Neural progenitor cell (in vitro differentiated cells): ENCODE data around the gene PRSS3. TPM values are rescaled to one million over a fixed set of nuclear protein-coding genes. Genes with fewer than 3 reads are reported as not detected.
"Not testable (repeated sequence)": the region's sequence is repeated elsewhere in the genome, so short reads cannot be mapped to it uniquely, and the experiment has no call there.

ENCODE experiments used
- DNase-seq: peaks from one replicate; pipeline ENCODE4 v3.0.0-alpha.2; 2016; ENCODE audit warnings: low spot score
- H2AFZ ChIP-seq: fragments of 200-600 bp; sonication (generic); replicated peaks from 2 replicates; pipeline ENCODE4 v1.6.1; 2016; ENCODE audit warnings: antibody characterized with exemption
- H3F3A ChIP-seq: fragments of 200-600 bp; sonication (generic); 2 replicates; pipeline ENCODE4 v1.6.1; 2016; ENCODE audit warnings: antibody characterized with exemption, low read depth
- H3K27ac ChIP-seq: fragments of 200-600 bp; sonication (generic); 2 replicates; pipeline ENCODE4 v1.5.1; 2016; ENCODE audit warnings: mild to moderate bottlenecking
- H3K27me3 ChIP-seq: fragments of 200-600 bp; sonication (generic); 2 replicates; pipeline ENCODE4 v1.6.1; 2016; ENCODE audit warnings: mild to moderate bottlenecking, moderate library complexity
- H3K36me3 ChIP-seq: fragments of 200-600 bp; sonication (generic); 2 replicates; pipeline ENCODE4 v1.5.1; 2016
- H3K4me1 ChIP-seq: fragments of 200-600 bp; sonication (generic); 2 replicates; pipeline ENCODE4 v1.6.1; 2016; ENCODE audit warnings: mixed run types
- H3K4me2 ChIP-seq: fragments of 200-600 bp; sonication (generic); 2 replicates; pipeline ENCODE4 v1.6.1; 2016
- H3K4me3 ChIP-seq: fragments of 200-600 bp; sonication (generic); 2 replicates; pipeline ENCODE4 v1.5.1; 2016
- H3K79me2 ChIP-seq: fragments of 200-600 bp; sonication (generic); 2 replicates; pipeline ENCODE4 v1.6.1; 2016; ENCODE audit warnings: low read depth
- H3K9ac ChIP-seq: fragments of 200-600 bp; sonication (generic); 2 replicates; pipeline ENCODE4 v1.6.1; 2016
- H3K9me3 ChIP-seq: fragments of 200-600 bp; sonication (generic); 2 replicates; pipeline ENCODE4 v1.5.1; 2016; ENCODE audit warnings: low read depth
- H4K20me1 ChIP-seq: fragments of 200-600 bp; sonication (generic); 2 replicates; pipeline ENCODE4 v1.6.1; 2016; ENCODE audit warnings: low read depth
- H3K27ac Mint-ChIP-seq: 3 replicates; pipeline ENCODE4 v1.8.0; 2021; ENCODE audit warnings: mixed read lengths
- H3K27me3 Mint-ChIP-seq: 2 replicates; pipeline ENCODE4 v1.8.0; 2022; ENCODE audit warnings: low read depth, mild to moderate bottlenecking, inconsistent platforms, moderate library complexity, mixed read lengths; ENCODE audit not compliant: insufficient read depth
- H3K36me3 Mint-ChIP-seq: 3 replicates; pipeline ENCODE4 v1.8.0; 2021; ENCODE audit warnings: mixed read lengths
- H3K4me1 Mint-ChIP-seq: 3 replicates; pipeline ENCODE4 v1.8.0; 2021; ENCODE audit warnings: mixed read lengths
- H3K4me3 Mint-ChIP-seq: 3 replicates; pipeline ENCODE4 v1.8.0; 2021; ENCODE audit warnings: mild to moderate bottlenecking, moderate library complexity, mixed read lengths
- H3K9me3 Mint-ChIP-seq: 3 replicates; pipeline ENCODE4 v1.8.0; 2020; ENCODE audit warnings: mixed read lengths
- EZH2 ChIP-seq: fragments of 200-600 bp; sonication (generic); IDR thresholded peaks from 2 replicates; pipeline ENCODE4 v1.6.1; 2017; ENCODE audit warnings: antibody characterized with exemption, mild to moderate bottlenecking, moderate library complexity
- EZH2phosphoT487 ChIP-seq: fragments of 200-600 bp; sonication (generic); IDR thresholded peaks from 2 replicates; pipeline ENCODE4 v1.6.1; 2017; ENCODE audit warnings: antibody characterized with exemption
- total RNA-seq: library from RNA; depleted of rRNA; stranded (reverse); fragments of >200 nt; gene quantifications from 2 replicates; pipeline ENCODE4 v1.2.3, GENCODE V29; 2015; ENCODE audit warnings: low replicate concordance
- TF ChIP-seq, protein P1 (sequence below): fragments of 200-600 bp; sonication (generic); IDR thresholded peaks from 2 replicates; pipeline ENCODE4 v1.5.1; 2017; ENCODE audit warnings: antibody characterized with exemption, mild to moderate bottlenecking

PRSS3 gene
- total RNA-seq, 1 donor from 2014 or later: not detected

GRCh38 chr9:33818847-33819500 is 23.6 kb downstream of the PRSS3 start:
- Mint-ChIP-seq H3K9me3 (peaks cover 2% of the 10 kb centered on the region), H3K27ac (peak overlapping the region; percentile 94), H3K4me1 (peaks cover 25% of the 10 kb centered on the region), H3K4me3 (peak overlapping the region; percentile 95), H3K36me3 (peaks cover 8% of the 10 kb centered on the region), H3K27me3 (peaks cover 5% of the 10 kb centered on the region)
- Histone ChIP-seq H3K27me3 (no peaks in the 10 kb centered on the region), H2AFZ (no peak overlapping the region), H3K4me1 (peaks cover 24% of the 10 kb centered on the region), H3K36me3 (no peaks in the 10 kb centered on the region), H3K9ac (peak overlapping the region; percentile 18), H3K4me2 (peak overlapping the region; percentile 81), H3K4me3 (peak overlapping the region; percentile 98), H4K20me1 (peaks cover 51% of the 10 kb centered on the region), H3K27ac (no peak overlapping the region), H3K79me2 (peaks cover 78% of the 10 kb centered on the region), H3K9me3 (no peaks in the 10 kb centered on the region), H3F3A (peaks cover 23% of the 10 kb centered on the region)
- TF ChIP-seq EZH2phosphoT487: no peak
- TF ChIP-seq, protein P1, sequence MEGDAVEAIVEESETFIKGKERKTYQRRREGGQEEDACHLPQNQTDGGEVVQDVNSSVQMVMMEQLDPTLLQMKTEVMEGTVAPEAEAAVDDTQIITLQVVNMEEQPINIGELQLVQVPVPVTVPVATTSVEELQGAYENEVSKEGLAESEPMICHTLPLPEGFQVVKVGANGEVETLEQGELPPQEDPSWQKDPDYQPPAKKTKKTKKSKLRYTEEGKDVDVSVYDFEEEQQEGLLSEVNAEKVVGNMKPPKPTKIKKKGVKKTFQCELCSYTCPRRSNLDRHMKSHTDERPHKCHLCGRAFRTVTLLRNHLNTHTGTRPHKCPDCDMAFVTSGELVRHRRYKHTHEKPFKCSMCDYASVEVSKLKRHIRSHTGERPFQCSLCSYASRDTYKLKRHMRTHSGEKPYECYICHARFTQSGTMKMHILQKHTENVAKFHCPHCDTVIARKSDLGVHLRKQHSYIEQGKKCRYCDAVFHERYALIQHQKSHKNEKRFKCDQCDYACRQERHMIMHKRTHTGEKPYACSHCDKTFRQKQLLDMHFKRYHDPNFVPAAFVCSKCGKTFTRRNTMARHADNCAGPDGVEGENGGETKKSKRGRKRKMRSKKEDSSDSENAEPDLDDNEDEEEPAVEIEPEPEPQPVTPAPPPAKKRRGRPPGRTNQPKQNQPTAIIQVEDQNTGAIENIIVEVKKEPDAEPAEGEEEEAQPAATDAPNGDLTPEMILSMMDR: no peak
- TF ChIP-seq EZH2: no peak
- no peak for DNase-seq

GRCh38 chr9:33820231-33820745 is 24.9 kb downstream of the PRSS3 start:
- no peak overlapping the region for H3K27ac Mint-ChIP-seq
- no peak overlapping the region for H2AFZ ChIP-seq
- H3K4me1 ChIP-seq: peaks cover 24% of the 10 kb centered on the region
- H3K4me3 ChIP-seq: peak overlapping the region; percentile 98
- H3K27me3 ChIP-seq: no peaks in the 10 kb centered on the region
- TF ChIP-seq, protein P1: no peak
- no peak for TF ChIP-seq EZH2phosphoT487
- H3K36me3 ChIP-seq: no peaks in the 10 kb centered on the region
- H3K27me3 Mint-ChIP-seq: peaks cover 5% of the 10 kb centered on the region
- H3K4me1 Mint-ChIP-seq: peaks cover 25% of the 10 kb centered on the region
- H3K9ac ChIP-seq: peak overlapping the region; percentile 38
- no peak overlapping the region for H3K27ac ChIP-seq
- peaks cover 5% of the 10 kb centered on the region for H3K9me3 Mint-ChIP-seq
- peaks cover 91% of the 10 kb centered on the region for H3K79me2 ChIP-seq
- no peak for DNase-seq
- peaks cover 23% of the 10 kb centered on the region for H3F3A ChIP-seq
- peak overlapping the region; percentile 95 for H3K4me3 Mint-ChIP-seq
- H3K9me3 ChIP-seq: no peaks in the 10 kb centered on the region
- peaks cover 51% of the 10 kb centered on the region for H4K20me1 ChIP-seq
- peaks cover 13% of the 10 kb centered on the region for H3K36me3 Mint-ChIP-seq
- peak overlapping the region; percentile 81 for H3K4me2 ChIP-seq

GRCh38 chr9:33823801-33824200 is 28.4 kb downstream of the PRSS3 start:
- TF ChIP-seq EZH2: no peak
- TF ChIP-seq, protein P1: no peak
- no peak for TF ChIP-seq EZH2phosphoT487
- H3K4me1 Mint-ChIP-seq: peaks cover 16% of the 10 kb centered on the region
- H4K20me1 ChIP-seq: peaks cover 70% of the 10 kb centered on the region
- no peak overlapping the region for H2AFZ ChIP-seq
- no peak overlapping the region for H3K4me2 ChIP-seq
- no peaks in the 10 kb centered on the region for H3K36me3 ChIP-seq
- peaks cover 100% of the 10 kb centered on the region for H3K79me2 ChIP-seq
- H3K27ac ChIP-seq: no peak overlapping the region
- H3K27me3 Mint-ChIP-seq: peaks cover 2% of the 10 kb centered on the region
- H3K4me1 ChIP-seq: peaks cover 17% of the 10 kb centered on the region
- no peaks in the 10 kb centered on the region for H3F3A ChIP-seq
- H3K9ac ChIP-seq: no peak overlapping the region
- no peaks in the 10 kb centered on the region for H3K9me3 ChIP-seq
- H3K4me3 ChIP-seq: no peak overlapping the region
- peaks cover 18% of the 10 kb centered on the region for H3K36me3 Mint-ChIP-seq
- H3K27me3 ChIP-seq: no peaks in the 10 kb centered on the region
- no peak overlapping the region for H3K27ac Mint-ChIP-seq
- no peak for DNase-seq
- H3K4me3 Mint-ChIP-seq: no peak overlapping the region
- peaks cover 11% of the 10 kb centered on the region for H3K9me3 Mint-ChIP-seq

- not testable (repeated sequence) for H3K4me1 ChIP-seq, H3K4me2 ChIP-seq, H3K9ac ChIP-seq, H3K4me3 Mint-ChIP-seq, H3K9me3 ChIP-seq, H3F3A ChIP-seq, H3K27ac Mint-ChIP-seq, H3K36me3 ChIP-seq, H3K27me3 Mint-ChIP-seq, H3K27ac ChIP-seq, H3K4me1 Mint-ChIP-seq, H3K4me3 ChIP-seq, DNase-seq, H2AFZ ChIP-seq, H3K27me3 ChIP-seq
- Histone ChIP-seq H4K20me1 (peaks cover 70% of the 10 kb centered on the region), H3K79me2 (peaks cover 100% of the 10 kb centered on the region)
- peaks cover 20% of the 10 kb centered on the region for H3K36me3 Mint-ChIP-seq
- H3K9me3 Mint-ChIP-seq: peaks cover 11% of the 10 kb centered on the region
Observed at GRCh38 chr9:33827285-33827684, 31.9 kb downstream of the PRSS3 start.

GRCh38 chr9:33829641-33830230 is 34.4 kb downstream of the PRSS3 start:
- not testable (repeated sequence) for H3K27me3 Mint-ChIP-seq, H3K4me1 ChIP-seq, H3K4me3 Mint-ChIP-seq, H3K27ac Mint-ChIP-seq, H3K4me2 ChIP-seq, H3K36me3 ChIP-seq, H3K4me1 Mint-ChIP-seq, DNase-seq, H3K9me3 Mint-ChIP-seq, H3K4me3 ChIP-seq, H3K27me3 ChIP-seq, H2AFZ ChIP-seq, H3F3A ChIP-seq, H3K9me3 ChIP-seq, H3K27ac ChIP-seq, H3K9ac ChIP-seq
- peaks cover 84% of the 10 kb centered on the region for H4K20me1 ChIP-seq
- H3K79me2 ChIP-seq: peaks cover 100% of the 10 kb centered on the region
- peaks cover 23% of the 10 kb centered on the region for H3K36me3 Mint-ChIP-seq
